HEK293T (cell line): Measurements from ENCODE around the gene EFNA3.

Source experiments
- CTCF ChIA-PET: fragments of 350-600 bp; formaldehyde crosslinking; extraction: SDS; loops from one replicate; lab custom pipeline; 2021; ENCODE audit warnings: antibody characterized with exemption, inconsistent platforms; lab: Yijun Ruan, JAX
- POLR2A ChIA-PET: fragments of 350-600 bp; formaldehyde crosslinking; extraction: SDS; loops from one replicate; lab custom pipeline; 2020; ENCODE audit warnings: antibody characterized with exemption, inconsistent platforms; lab: Yijun Ruan, JAX
- DNase-seq: peaks from one replicate; pipeline ENCODE4 v3.0.0; 2012; ENCODE audit warnings: mixed read lengths; ENCODE audit errors: extremely low spot score
- ARNT ChIP-seq: fragments of 450-650 bp; IDR thresholded peaks from 2 replicates; pipeline ENCODE4 v1.6.1; 2017; ENCODE audit warnings: mild to moderate bottlenecking
- BHLHE40 ChIP-seq: fragments of 450-650 bp; IDR thresholded peaks from 2 replicates; pipeline ENCODE4 v1.6.1; 2016; ENCODE audit warnings: mild to moderate bottlenecking, moderate library complexity, borderline replicate concordance
- CTBP1 ChIP-seq: fragments of 450-650 bp; IDR thresholded peaks from 2 replicates; pipeline ENCODE4 v1.6.1; 2016; ENCODE audit warnings: borderline replicate concordance
- ELF4 ChIP-seq: fragments of 450-650 bp; IDR thresholded peaks from 2 replicates; pipeline ENCODE4 v1.6.1; 2017; ENCODE audit warnings: antibody characterized with exemption
- FOXA1 ChIP-seq: fragments of 450-650 bp; IDR thresholded peaks from 2 replicates; pipeline ENCODE4 v1.6.1; 2016; ENCODE audit warnings: mild to moderate bottlenecking
- FOXK2 ChIP-seq: fragments of 450-650 bp; IDR thresholded peaks from 2 replicates; pipeline ENCODE4 v1.6.1; 2016; ENCODE audit warnings: mild to moderate bottlenecking
- FOXM1 ChIP-seq: fragments of 450-650 bp; IDR thresholded peaks from 2 replicates; pipeline ENCODE4 v1.6.1; 2017; ENCODE audit warnings: mild to moderate bottlenecking, borderline replicate concordance
- HDGF ChIP-seq: fragments of 450-650 bp; IDR thresholded peaks from 2 replicates; pipeline ENCODE4 v1.6.1; 2017; ENCODE audit warnings: antibody characterized with exemption, borderline replicate concordance
- L3MBTL2 ChIP-seq: fragments of 450-650 bp; conservative IDR thresholded peaks from 2 replicates; pipeline ENCODE4 v1.6.1; 2016; ENCODE audit warnings: mild to moderate bottlenecking
- LEF1 ChIP-seq: fragments of 450-650 bp; IDR thresholded peaks from 2 replicates; pipeline ENCODE4 v1.6.1; 2017; ENCODE audit warnings: mild to moderate bottlenecking, borderline replicate concordance
- NFRKB ChIP-seq: fragments of 450-650 bp; IDR thresholded peaks from 2 replicates; pipeline ENCODE4 v1.6.1; 2016; ENCODE audit warnings: mild to moderate bottlenecking, moderate library complexity
- PKNOX1 ChIP-seq: fragments of 450-650 bp; IDR thresholded peaks from 2 replicates; pipeline ENCODE4 v1.6.1; 2016
- SP1 ChIP-seq: fragments of 450-650 bp; IDR thresholded peaks from 2 replicates; pipeline ENCODE4 v1.6.1; 2017
- SUZ12 ChIP-seq: fragments of 450-650 bp; IDR thresholded peaks from 2 replicates; pipeline ENCODE4 v1.6.1; 2016; ENCODE audit warnings: mild to moderate bottlenecking
- TARDBP ChIP-seq: fragments of 450-650 bp; IDR thresholded peaks from 2 replicates; pipeline ENCODE4 v1.6.1; 2016
- ZNF384 ChIP-seq: fragments of 450-650 bp; IDR thresholded peaks from 2 replicates; pipeline ENCODE4 v1.6.1; 2016

The EFNA3 gene

GRCh38 chr1:155078469-155079209, at the start of gene EFNA3:
EFNA3 (plus strand) TSS chr1:155078837; CDS start chr1:155078942, 105 bp downstream.
- TF ChIP-seq PKNOX1 (no peak), CTBP1 (no peak), HDGF (no peak), ELF4 (no peak), FOXA1 (no peak), ZNF384 (no peak), L3MBTL2 (no peak), FOXK2 (no peak)
- ChIA-PET CTCF (interaction anchor here (0.6 to 1.1 kb wide), 5 partner anchors 13 to 94 kb away, joined by 3 to 5 read pairs (median 3); partner anchors contain the start of genes ADAM15 and KRTCAP2), POLR2A (interaction anchor here (1.0 to 1.2 kb wide), 2 partner anchors 12 to 79 kb away, joined by 3 read pairs; no protein-coding TSS in a partner anchor)
- DNase-seq, result peak; percentile 92

- CTCF ChIA-PET, result no interaction called here
- TF ChIP-seq SP1, result no peak
- no peak for TF ChIP-seq FOXA1
- TF ChIP-seq HDGF, result no peak
- no peak for TF ChIP-seq BHLHE40
- no peak for TF ChIP-seq NFRKB
- TF ChIP-seq PKNOX1, result no peak
- TF ChIP-seq L3MBTL2, result no peak
- no peak for TF ChIP-seq FOXK2
- no peak for TF ChIP-seq SUZ12
- TF ChIP-seq CTBP1, result no peak
- no peak for TF ChIP-seq ELF4
- no peak for TF ChIP-seq ARNT
- no peak for TF ChIP-seq LEF1
- TF ChIP-seq TARDBP, result no peak
- TF ChIP-seq FOXM1, result no peak
- no peak for TF ChIP-seq ZNF384
- POLR2A ChIA-PET, result no interaction called here
- DNase-seq, result no peak
Measured at GRCh38 chr1:155029513-155030242, 49.0 kb upstream of the EFNA3 start.

GRCh38 chr1:155030243-155030795, 48.3 kb upstream of the EFNA3 start:
- POLR2A ChIA-PET, result no interaction called here
- no peak for TF ChIP-seq SP1
- TF ChIP-seq ELF4, result no peak
- CTCF ChIA-PET, result interaction anchor here (0.8 kb wide), 1 partner anchor 13 kb away, joined by 4 read pairs; no protein-coding TSS in a partner anchor
- DNase-seq, result no peak

GRCh38 chr1:155030899-155031298, 47.7 kb upstream of the EFNA3 start:
- DNase-seq, result no peak
- no peak for TF ChIP-seq LEF1
- TF ChIP-seq NFRKB, result no peak
- no peak for TF ChIP-seq SP1
- no peak for TF ChIP-seq FOXK2
- CTCF ChIA-PET, result interaction anchor here (0.8 kb wide), 1 partner anchor 13 kb away, joined by 4 read pairs; no protein-coding TSS in a partner anchor
- POLR2A ChIA-PET, result no interaction called here

GRCh38 chr1:155032886-155033285, 45.8 kb upstream of the EFNA3 start:
- ChIA-PET POLR2A (no interaction called here), CTCF (interaction anchor here (3.5 kb wide), 1 partner anchor 15 kb away, joined by 12 read pairs; no protein-coding TSS in a partner anchor)
- TF ChIP-seq NFRKB, result no peak
- TF ChIP-seq L3MBTL2, result no peak
- TF ChIP-seq SP1, result no peak
- TF ChIP-seq HDGF, result no peak
- TF ChIP-seq LEF1, result no peak
- TF ChIP-seq FOXM1, result no peak
- no peak for DNase-seq

- POLR2A ChIA-PET, result no interaction called here
- no peak for DNase-seq
- CTCF ChIA-PET, result interaction anchor here (0.6 to 3.5 kb wide), 2 partner anchors 13 to 16 kb away, joined by 5 to 12 read pairs; no protein-coding TSS in a partner anchor
- TF ChIP-seq BHLHE40, result no peak
- no peak for TF ChIP-seq FOXK2
- TF ChIP-seq L3MBTL2, result no peak
- no peak for TF ChIP-seq ELF4
- TF ChIP-seq SP1, result no peak
Measured at GRCh38 chr1:155033524-155033923, 45.1 kb upstream of the EFNA3 start, which contains the start of the genes DCST1 and DCST2. DCST1 (plus strand) TSS chr1:155033824; CDS start chr1:155034037, 213 bp downstream. DCST2 (minus strand) TSS chr1:155033781; CDS start chr1:155033701, 80 bp downstream.
